ENCODE measurements around the gene SLC45A3. TPM values are rescaled to one million over a fixed set of nuclear protein-coding genes. Genes with fewer than 3 reads are reported as not detected.
A peak's percentile ranks its signal among the peaks of the same experiment; 100 is the strongest.

The SLC45A3 gene
- total RNA-seq, 1 donor: 1.1 TPM

- Histone ChIP-seq H3K79me2 (ENCODE audit: insufficient read depth, low read length) (no peaks in the 10 kb centered on the region), H3K27me3 (ENCODE audit: insufficient read depth, low read length) (no peaks in the 10 kb centered on the region), H3K4me1 (ENCODE audit: insufficient read depth, low read length) (no peaks in the 10 kb centered on the region), H3K4me3 (ENCODE audit: insufficient read depth, low read length) (no peak overlapping the region), H3K36me3 (ENCODE audit: insufficient read depth, low read length) (no peaks in the 10 kb centered on the region), H3K4me2 (ENCODE audit: insufficient read depth, low read length) (no peak overlapping the region), H4K20me1 (ENCODE audit: insufficient read depth, low read length) (no peaks in the 10 kb centered on the region), H2AFZ (ENCODE audit: low read length) (no peak overlapping the region), H3K9me3 (ENCODE audit: low read depth, low read length) (no peaks in the 10 kb centered on the region), H3K27ac (ENCODE audit: low read depth, low read length) (no peak overlapping the region)
- no peak for DNase-seq (ENCODE audit: insufficient read length, low spot score, missing footprints)
- TF ChIP-seq CTCF (IDR thresholded peaks at IDR 0.05; ENCODE audit: extremely low read depth, low read depth, low read length): no peak
Observed at GRCh38 chr1:205662135-205662738, 18.1 kb downstream of the SLC45A3 start.

- no peak for DNase-seq (ENCODE audit: insufficient read length, low spot score, missing footprints)
- no peak overlapping the region for H3K4me3 ChIP-seq (ENCODE audit: insufficient read depth, low read length)
- H3K4me2 ChIP-seq (ENCODE audit: insufficient read depth, low read length): no peak overlapping the region
- no peaks in the 10 kb centered on the region for H3K27me3 ChIP-seq (ENCODE audit: insufficient read depth, low read length)
- H2AFZ ChIP-seq (ENCODE audit: low read length): no peak overlapping the region
- no peaks in the 10 kb centered on the region for H3K79me2 ChIP-seq (ENCODE audit: insufficient read depth, low read length)
- no peak overlapping the region for H3K27ac ChIP-seq (ENCODE audit: low read depth, low read length)
- no peak for TF ChIP-seq CTCF (IDR thresholded peaks at IDR 0.05; ENCODE audit: extremely low read depth, low read depth, low read length)
- no peaks in the 10 kb centered on the region for H4K20me1 ChIP-seq (ENCODE audit: insufficient read depth, low read length)
- H3K36me3 ChIP-seq (ENCODE audit: insufficient read depth, low read length): no peaks in the 10 kb centered on the region
- H3K9me3 ChIP-seq (ENCODE audit: low read depth, low read length): no peaks in the 10 kb centered on the region
- H3K4me1 ChIP-seq (ENCODE audit: insufficient read depth, low read length): no peaks in the 10 kb centered on the region
Observed at GRCh38 chr1:205661429-205662134, 18.7 kb downstream of the SLC45A3 start.

GRCh38 chr1:205660361-205660760 lies 19.9 kb downstream of the SLC45A3 start:
- no peak overlapping the region for H2AFZ ChIP-seq (ENCODE audit: low read length)
- DNase-seq (ENCODE audit: insufficient read length, low spot score, missing footprints): no peak
- H3K27me3 ChIP-seq (ENCODE audit: insufficient read depth, low read length): no peaks in the 10 kb centered on the region
- H3K9me3 ChIP-seq (ENCODE audit: low read depth, low read length): no peaks in the 10 kb centered on the region
- H3K4me2 ChIP-seq (ENCODE audit: insufficient read depth, low read length): no peak overlapping the region
- no peaks in the 10 kb centered on the region for H4K20me1 ChIP-seq (ENCODE audit: insufficient read depth, low read length)
- no peak for TF ChIP-seq CTCF (IDR thresholded peaks at IDR 0.05; ENCODE audit: extremely low read depth, low read depth, low read length)
- H3K27ac ChIP-seq (ENCODE audit: low read depth, low read length): no peak overlapping the region
- H3K79me2 ChIP-seq (ENCODE audit: insufficient read depth, low read length): no peaks in the 10 kb centered on the region
- H3K4me1 ChIP-seq (ENCODE audit: insufficient read depth, low read length): no peaks in the 10 kb centered on the region
- no peak overlapping the region for H3K4me3 ChIP-seq (ENCODE audit: insufficient read depth, low read length)
- H3K36me3 ChIP-seq (ENCODE audit: insufficient read depth, low read length): no peaks in the 10 kb centered on the region

GRCh38 chr1:205658943-205659581 lies 21.2 kb downstream of the SLC45A3 start:
- Histone ChIP-seq H3K9me3 (ENCODE audit: low read depth, low read length) (no peaks in the 10 kb centered on the region), H3K27me3 (ENCODE audit: insufficient read depth, low read length) (no peaks in the 10 kb centered on the region), H3K27ac (ENCODE audit: low read depth, low read length) (no peak overlapping the region), H3K36me3 (ENCODE audit: insufficient read depth, low read length) (no peaks in the 10 kb centered on the region), H3K4me1 (ENCODE audit: insufficient read depth, low read length) (no peaks in the 10 kb centered on the region), H3K79me2 (ENCODE audit: insufficient read depth, low read length) (no peaks in the 10 kb centered on the region), H3K4me3 (ENCODE audit: insufficient read depth, low read length) (no peak overlapping the region), H3K4me2 (ENCODE audit: insufficient read depth, low read length) (peak overlapping the region; percentile 36), H4K20me1 (ENCODE audit: insufficient read depth, low read length) (no peaks in the 10 kb centered on the region), H2AFZ (ENCODE audit: low read length) (no peak overlapping the region)
- TF ChIP-seq CTCF (IDR thresholded peaks at IDR 0.05; ENCODE audit: extremely low read depth, low read depth, low read length): peak; percentile 91
- peak; percentile 99 for DNase-seq (ENCODE audit: insufficient read length, low spot score, missing footprints)

Measured in osteoblast (primary cell).